GM23338 (cell line): Measurements from ENCODE around the gene OSER1. TPM values are rescaled to one million over a fixed set of nuclear protein-coding genes. Genes with fewer than 3 reads are reported as not detected.

Source experiments
- ATAC-seq: fragments of 200-7000 bp; cut with Tn5 transposase; 3 replicates; pipeline ENCODE4 v1.9.1; 2020
- DNase-seq: peaks from one replicate; pipeline ENCODE4 v3.0.0-alpha.2; 2015; ENCODE audit warnings: low spot score
- H2AFZ ChIP-seq: fragments of 200-600 bp; sonication (generic); 2 replicates; pipeline ENCODE4 v1.8.0; 2016; ENCODE audit warnings: antibody characterized with exemption, mild to moderate bottlenecking, moderate library complexity
- H3F3A ChIP-seq: fragments of 200-600 bp; sonication (generic); replicated peaks from 2 replicates; pipeline ENCODE4 v1.8.0; 2017; ENCODE audit warnings: antibody characterized with exemption, mixed run types, low read depth
- H3K27ac ChIP-seq: fragments of 200-600 bp; sonication (generic); 2 replicates; pipeline ENCODE4 v1.6.1; 2016; ENCODE audit warnings: low read depth
- H3K27me3 ChIP-seq: fragments of 200-600 bp; sonication (generic); 2 replicates; pipeline ENCODE4 v1.8.0; 2016; ENCODE audit warnings: mild to moderate bottlenecking, mixed run types, moderate library complexity; ENCODE audit not compliant: insufficient read depth
- H3K36me3 ChIP-seq: fragments of 200-600 bp; sonication (generic); 2 replicates; pipeline ENCODE4 v1.8.0; 2016; ENCODE audit warnings: mild to moderate bottlenecking; ENCODE audit not compliant: insufficient read depth
- H3K4me1 ChIP-seq: fragments of 200-600 bp; sonication (generic); 2 replicates; pipeline ENCODE4 v1.8.0; 2016; ENCODE audit warnings: mild to moderate bottlenecking, moderate library complexity; ENCODE audit not compliant: insufficient read depth
- H3K4me2 ChIP-seq: fragments of 200-600 bp; sonication (generic); 2 replicates; pipeline ENCODE4 v1.7.1; 2017; ENCODE audit warnings: mixed run types
- H3K4me3 ChIP-seq: fragments of 200-600 bp; sonication (generic); 2 replicates; pipeline ENCODE4 v1.6.1; 2016; ENCODE audit warnings: mixed run types
- H3K79me2 ChIP-seq: fragments of 200-600 bp; sonication (generic); replicated peaks from 2 replicates; pipeline ENCODE4 v1.8.0; 2017; ENCODE audit warnings: mild to moderate bottlenecking; ENCODE audit not compliant: insufficient read depth
- H3K9me2 ChIP-seq: fragments of 200-600 bp; sonication (generic); 2 replicates; pipeline ENCODE4 v1.8.0; 2017; ENCODE audit not compliant: insufficient read depth
- H4K20me1 ChIP-seq: fragments of 200-600 bp; sonication (generic); replicated peaks from 2 replicates; pipeline ENCODE4 v1.8.0; 2017; ENCODE audit warnings: mild to moderate bottlenecking; ENCODE audit not compliant: insufficient read depth
- H3K27ac Mint-ChIP-seq: 2 replicates; pipeline ENCODE4 v1.8.0; 2020; ENCODE audit warnings: inconsistent platforms, mild to moderate bottlenecking, moderate library complexity, mixed read lengths
- H3K27me3 Mint-ChIP-seq: 3 replicates; pipeline ENCODE4 v1.8.0; 2022; ENCODE audit warnings: low read depth, mild to moderate bottlenecking, moderate library complexity, mixed read lengths, inconsistent platforms; ENCODE audit not compliant: insufficient read depth, poor library complexity
- H3K36me3 Mint-ChIP-seq: 3 replicates; pipeline ENCODE4 v1.8.0; 2021; ENCODE audit warnings: low read depth, mild to moderate bottlenecking, inconsistent platforms, moderate library complexity, mixed read lengths
- H3K4me1 Mint-ChIP-seq: 3 replicates; pipeline ENCODE4 v1.8.0; 2020; ENCODE audit warnings: mild to moderate bottlenecking, inconsistent platforms, mixed read lengths
- H3K4me3 Mint-ChIP-seq: 3 replicates; pipeline ENCODE4 v1.8.0; 2021; ENCODE audit warnings: moderate library complexity, mild to moderate bottlenecking, inconsistent platforms, mixed read lengths
- H3K9me3 Mint-ChIP-seq: 3 replicates; pipeline ENCODE4 v1.8.0; 2020; ENCODE audit warnings: moderate library complexity, mild to moderate bottlenecking, inconsistent platforms, mixed read lengths
- CTCF ChIP-seq, 2 experiments: fragments of 200-600 bp in 1 of 2; sonication (generic) in 1 of 2; conservative IDR thresholded peaks; 2 replicates each; pipeline versions ENCODE4 v1.5.1 to v1.6.1; 2016 to 2017; ENCODE audit warnings: antibody characterized with exemption in 2 of 2, low read depth in 2 of 2, mild to moderate bottlenecking in 2 of 2, moderate library complexity in 1 of 2
- EZH2phosphoT487 ChIP-seq: fragments of 200-600 bp; sonication (generic); IDR thresholded peaks from one replicate; pipeline ENCODE4 v1.8.1; 2018; ENCODE audit warnings: antibody characterized with exemption; ENCODE audit not compliant: unreplicated experiment
- JUNB ChIP-seq: IDR thresholded peaks from one replicate; pipeline ENCODE4 v1.6.1; 2016; ENCODE audit warnings: antibody characterized with exemption; ENCODE audit not compliant: unreplicated experiment
- REST ChIP-seq: IDR thresholded peaks from one replicate; pipeline ENCODE4 v1.6.1; 2018; ENCODE audit warnings: antibody characterized with exemption; ENCODE audit not compliant: unreplicated experiment
- STAT1 ChIP-seq: IDR thresholded peaks from one replicate; pipeline ENCODE4 v1.6.1; 2016; ENCODE audit warnings: antibody characterized with exemption; ENCODE audit not compliant: unreplicated experiment
- polyA plus RNA-seq: library from polyadenylated mRNA; unstranded; fragments of >200 nt; fragmentation: Nextera tagmentation; extraction: Ambion mirVana; gene quantifications from 2 replicates; pipeline ENCODE4 v1.2.1, GENCODE V29; 2016
- total RNA-seq: library from RNA; depleted of rRNA; stranded (reverse); fragments of >200 nt; shearing (Covaris generic); gene quantifications from 2 replicates; pipeline ENCODE4 v1.2.3, GENCODE V29; 2014
- TF ChIP-seq, protein P1 (sequence below): IDR thresholded peaks from 2 replicates; pipeline ENCODE4 v1.6.1; 2016; ENCODE audit warnings: antibody characterized with exemption

The OSER1 gene
- total and polyA plus RNA-seq, 2 experiments from 2014 or later, result 25.2 to 31.1 TPM

- TF ChIP-seq CTCF (conservative IDR thresholded peaks at IDR 0.05; ENCODE audit: low read depth in 2 of 2) (no peak), REST (no peak), JUNB (no peak), EZH2phosphoT487 (no peak)
Measured at GRCh38 chr20:44157061-44157460, 53.5 kb downstream of the OSER1 start (continued).

DNA sequence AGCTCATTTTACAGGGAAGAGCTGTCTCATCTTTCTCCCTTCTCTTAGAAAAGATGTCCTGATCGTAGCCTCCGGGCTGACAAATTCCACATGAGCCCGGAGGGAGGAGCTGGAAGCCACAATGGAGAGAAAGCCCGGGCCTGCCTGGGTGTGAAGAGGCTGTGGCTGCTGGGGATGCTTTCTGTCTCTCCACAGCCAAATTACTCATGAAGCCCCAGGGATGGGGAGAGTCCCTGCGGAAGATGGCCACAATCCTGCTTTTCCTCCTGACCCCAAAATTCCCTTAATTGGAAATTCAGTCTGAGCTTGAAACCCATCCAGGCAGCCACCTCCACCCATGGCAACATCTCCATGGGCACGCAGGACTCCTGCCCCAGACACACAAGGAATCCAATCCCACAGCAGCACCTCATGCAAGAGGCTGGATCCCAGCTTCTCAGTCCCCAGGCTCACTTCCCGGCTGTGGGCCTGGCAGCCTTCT is 56.0 kb downstream of the OSER1 start:
- H3K4me1 ChIP-seq, result no peaks in the 10 kb centered on the region
- Mint-ChIP-seq H3K4me1 (no peaks in the 10 kb centered on the region), H3K36me3 (no peaks in the 10 kb centered on the region; the same call in 2 of the 3 replicates), H3K9me3 (no peaks in the 10 kb centered on the region), H3K27ac (no peak overlapping the region), H3K4me3 (no peak overlapping the region), H3K27me3 (peaks cover 2% of the 10 kb centered on the region)
- no peak overlapping the region for H3K4me3 ChIP-seq
- no peaks in the 10 kb centered on the region for H4K20me1 ChIP-seq
- H2AFZ ChIP-seq, result no peak overlapping the region
- no peaks in the 10 kb centered on the region for H3K27me3 ChIP-seq
- no peaks in the 10 kb centered on the region for H3F3A ChIP-seq
- peaks cover 5% of the 10 kb centered on the region; the same call in 1 of the 2 replicates for H3K9me2 ChIP-seq
- H3K4me2 ChIP-seq, result no peak overlapping the region
- no peaks in the 10 kb centered on the region for H3K79me2 ChIP-seq
- no peak for DNase-seq
- no peaks in the 10 kb centered on the region for H3K36me3 ChIP-seq
- H3K27ac ChIP-seq, result no peak overlapping the region
- ATAC-seq, result no peak; the same call in 2 of the 3 replicates
- TF ChIP-seq STAT1 (no peak), CTCF (conservative IDR thresholded peaks at IDR 0.05; ENCODE audit: low read depth in 2 of 2) (no peak), REST (no peak), EZH2phosphoT487 (no peak)
- TF ChIP-seq, protein P1, sequence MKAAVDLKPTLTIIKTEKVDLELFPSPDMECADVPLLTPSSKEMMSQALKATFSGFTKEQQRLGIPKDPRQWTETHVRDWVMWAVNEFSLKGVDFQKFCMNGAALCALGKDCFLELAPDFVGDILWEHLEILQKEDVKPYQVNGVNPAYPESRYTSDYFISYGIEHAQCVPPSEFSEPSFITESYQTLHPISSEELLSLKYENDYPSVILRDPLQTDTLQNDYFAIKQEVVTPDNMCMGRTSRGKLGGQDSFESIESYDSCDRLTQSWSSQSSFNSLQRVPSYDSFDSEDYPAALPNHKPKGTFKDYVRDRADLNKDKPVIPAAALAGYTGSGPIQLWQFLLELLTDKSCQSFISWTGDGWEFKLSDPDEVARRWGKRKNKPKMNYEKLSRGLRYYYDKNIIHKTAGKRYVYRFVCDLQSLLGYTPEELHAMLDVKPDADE, result no peak
